ENCODE results near the gene LRRC59.

- TF ChIP-seq CTCF (IDR thresholded peaks at IDR 0.05) (no peak), EP300 (IDR thresholded peaks at IDR 0.05) (no peak), POLR2A (IDR thresholded peaks at IDR 0.05) (no peak)
Observed at GRCh38 chr17:50389534-50389933, 7.8 kb downstream of the LRRC59 start.

All from stomach (tissue), 4 donors.